Vagina (tissue), 2 donors: ENCODE results near the gene NACC2. TPM values are rescaled to one million over a fixed set of nuclear protein-coding genes. Genes with fewer than 3 reads are reported as not detected.

Source experiments
- DNase-seq, 2 donors: peaks; one replicate each; pipeline ENCODE4 v3.0.0-alpha.2; 2017; ENCODE audit errors: extremely low spot score in 2 of 2
- H3K27ac ChIP-seq: fragments of 200-600 bp; sonication (generic); one replicate; pipeline ENCODE4 v1.5.1; 2019
- H3K27me3 ChIP-seq: fragments of 200-600 bp; sonication (generic); one replicate; pipeline ENCODE4 v1.5.1; 2019
- H3K36me3 ChIP-seq, 2 donors: fragments of 200-600 bp; sonication (generic); one replicate each; pipeline ENCODE4 v1.5.1; 2017 to 2019
- H3K4me1 ChIP-seq: fragments of 200-600 bp; sonication (generic); one replicate; pipeline ENCODE4 v1.5.1; 2019
- H3K4me3 ChIP-seq, 2 donors: fragments of 200-600 bp; sonication (generic); 1 replicate in 1 of 2; 2 replicates in 1 of 2; pipeline ENCODE4 v1.5.1; 2016 to 2019
- H3K9me3 ChIP-seq: fragments of 200-600 bp; sonication (generic); one replicate; pipeline ENCODE4 v1.5.1; 2019
- CTCF ChIP-seq, 3 experiments: fragments of 450-650 bp in 2 of 3; fragments of 200-600 bp in 1 of 3; sonication (generic) in 1 of 3; IDR thresholded peaks; one replicate each; pipeline ENCODE4 v1.5.1; 2017 to 2019; ENCODE audit warnings: antibody characterized with exemption in 3 of 3, mild to moderate bottlenecking in 2 of 3, moderate library complexity in 2 of 3
- POLR2A ChIP-seq, 2 donors: fragments of 450-650 bp; IDR thresholded peaks; one replicate each; pipeline ENCODE4 v1.6.1; 2017; ENCODE audit warnings: antibody characterized with exemption in 2 of 2, mild to moderate bottlenecking in 2 of 2, moderate library complexity in 2 of 2
- POLR2AphosphoS5 ChIP-seq, 2 donors: sonication (generic); formaldehyde crosslinking; IDR thresholded peaks; one replicate each; pipeline ENCODE4 v1.9.0; 2017; ENCODE audit warnings: antibody characterized with exemption in 2 of 2, mild to moderate bottlenecking in 2 of 2, low read depth in 1 of 2; ENCODE audit not compliant: insufficient read depth in 1 of 2
- intact Hi-C: fragments of 100-400 bp; cut with DNase I; formaldehyde crosslinking; loops from one replicate; pipeline ENCODE4 v1.15.1; 2023
- total RNA-seq: library from RNA; depleted of rRNA; stranded (reverse); fragments of >200 nt; gene quantifications from one replicate; pipeline ENCODE4 v1.2.3, GENCODE V29; 2016

The NACC2 gene
- total RNA-seq, 1 donor from 2014 or later, result 21.1 TPM

- Histone ChIP-seq H3K4me1 (peaks cover 28% of the 10 kb centered on the region), H3K27ac (no peak overlapping the region), H3K27me3 (no peaks in the 10 kb centered on the region), H3K36me3 (no peaks in the 10 kb centered on the region), H3K9me3 (no peaks in the 10 kb centered on the region), H3K4me3 (no peak overlapping the region)
- no peak for DNase-seq
- intact Hi-C loops, result no loop called here
- TF ChIP-seq POLR2AphosphoS5 (IDR thresholded peaks at IDR 0.05; ENCODE audit: insufficient read depth in 1 of 2, low read depth in 1 of 2) (no peak), CTCF (IDR thresholded peaks at IDR 0.05) (no peak), POLR2A (IDR thresholded peaks at IDR 0.05) (no peak)
Measured at GRCh38 chr9:135987838-135988404, 107.2 kb downstream of the NACC2 start.

GRCh38 chr9:135986605-135987004 lies 108.5 kb downstream of the NACC2 start:
- Histone ChIP-seq H3K4me3 (no peak overlapping the region), H3K27me3 (no peaks in the 10 kb centered on the region), H3K4me1 (peaks cover 16% of the 10 kb centered on the region), H3K27ac (no peak overlapping the region), H3K36me3 (no peaks in the 10 kb centered on the region), H3K9me3 (no peaks in the 10 kb centered on the region)
- intact Hi-C loops, result no loop called here
- DNase-seq, result no peak
- TF ChIP-seq POLR2AphosphoS5 (IDR thresholded peaks at IDR 0.05; ENCODE audit: insufficient read depth in 1 of 2, low read depth in 1 of 2), result no peak

DNA sequence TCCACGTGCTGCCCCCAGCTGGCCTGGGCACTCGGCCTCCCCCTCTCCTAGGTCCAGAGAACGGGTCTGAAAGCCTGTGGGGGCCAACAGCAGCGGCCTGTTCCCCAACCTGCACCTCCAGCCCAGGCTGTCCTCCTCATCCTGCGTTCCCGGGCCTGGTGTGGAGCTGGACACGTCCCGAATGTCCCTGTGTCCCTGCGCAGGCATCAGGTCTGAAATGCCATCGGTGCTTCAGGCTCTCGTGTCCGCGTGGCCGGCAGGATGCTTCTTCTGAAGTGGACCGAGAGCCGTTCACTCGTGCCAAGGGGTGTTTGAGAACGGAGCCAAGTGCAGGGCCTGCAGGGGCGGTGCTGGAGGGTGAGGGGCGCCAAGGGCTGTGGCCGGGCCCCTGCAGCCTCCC lies 109.2 kb downstream of the NACC2 start:
- no peak overlapping the region for H3K4me3 ChIP-seq
- peaks cover 13% of the 10 kb centered on the region for H3K4me1 ChIP-seq
- no peak for TF ChIP-seq POLR2AphosphoS5 (IDR thresholded peaks at IDR 0.05; ENCODE audit: insufficient read depth in 1 of 2, low read depth in 1 of 2)
- no peak for TF ChIP-seq CTCF (IDR thresholded peaks at IDR 0.05)
- TF ChIP-seq POLR2A (IDR thresholded peaks at IDR 0.05), result no peak
- no peaks in the 10 kb centered on the region for H3K27me3 ChIP-seq
- intact Hi-C loops, result no loop called here
- no peaks in the 10 kb centered on the region for H3K36me3 ChIP-seq
- no peak overlapping the region for H3K27ac ChIP-seq
- H3K9me3 ChIP-seq, result no peaks in the 10 kb centered on the region
- DNase-seq, result no peak

- TF ChIP-seq CTCF (IDR thresholded peaks at IDR 0.05) (no peak), POLR2A (IDR thresholded peaks at IDR 0.05) (no peak), POLR2AphosphoS5 (IDR thresholded peaks at IDR 0.05; ENCODE audit: insufficient read depth in 1 of 2, low read depth in 1 of 2) (no peak)
- intact Hi-C loops, result no loop called here
- Histone ChIP-seq H3K4me1 (peaks cover 9% of the 10 kb centered on the region), H3K9me3 (no peaks in the 10 kb centered on the region), H3K4me3 (no peak overlapping the region), H3K27me3 (no peaks in the 10 kb centered on the region), H3K36me3 (no peaks in the 10 kb centered on the region), H3K27ac (no peak overlapping the region)
- no peak for DNase-seq
Measured at GRCh38 chr9:135985459-135985774, 109.7 kb downstream of the NACC2 start.

DNA sequence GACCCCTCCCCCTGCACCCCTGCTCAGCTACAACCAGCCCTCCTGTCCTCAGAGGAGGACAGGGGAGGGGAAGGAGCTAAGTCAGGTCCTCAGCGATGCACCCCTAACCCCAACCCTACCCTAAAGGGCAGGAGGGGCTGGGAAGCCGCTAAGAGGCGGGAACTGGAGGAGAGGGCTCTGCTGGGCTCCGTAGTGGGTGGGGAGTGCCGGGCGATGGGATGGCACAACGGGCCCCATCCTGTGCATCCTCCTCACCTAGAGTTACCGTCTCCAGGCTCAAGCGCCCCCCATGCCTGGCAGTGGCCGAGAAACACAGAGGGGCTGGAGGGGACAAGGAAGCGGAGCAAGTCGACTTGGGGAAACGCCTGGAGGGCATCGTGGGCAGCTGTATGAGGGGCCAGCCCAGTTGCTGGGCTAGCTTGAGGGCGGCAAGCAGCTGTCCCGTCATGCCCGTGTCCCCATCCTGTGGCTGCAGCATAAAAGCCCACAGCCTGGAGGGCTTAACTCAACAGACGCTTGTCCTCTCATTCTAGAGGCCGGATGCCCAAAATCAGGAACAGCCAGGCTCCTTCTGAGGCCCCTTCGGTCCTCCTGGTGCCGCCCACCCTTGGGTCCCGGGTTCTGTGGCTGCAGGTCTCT lies 110.9 kb downstream of the NACC2 start:
- no peak overlapping the region for H3K4me3 ChIP-seq
- no peaks in the 10 kb centered on the region for H3K27me3 ChIP-seq
- no peaks in the 10 kb centered on the region for H3K9me3 ChIP-seq
- DNase-seq, result no peak
- H3K27ac ChIP-seq, result no peak overlapping the region
- intact Hi-C loops, result no loop called here
- no peak for TF ChIP-seq POLR2AphosphoS5 (IDR thresholded peaks at IDR 0.05; ENCODE audit: insufficient read depth in 1 of 2, low read depth in 1 of 2)
- no peak for TF ChIP-seq POLR2A (IDR thresholded peaks at IDR 0.05)
- H3K36me3 ChIP-seq, result no peaks in the 10 kb centered on the region
- peaks cover 1% of the 10 kb centered on the region for H3K4me1 ChIP-seq
